Astrocyte (in vitro differentiated cells and primary cell): ENCODE results near the gene MMP7.

ENCODE experiments used
- CTCF ChIP-seq: IDR thresholded peaks from 2 replicates; pipeline ENCODE4 v1.5.1; 2011; ENCODE audit warnings: low read depth, mild to moderate bottlenecking, inconsistent platforms, low read length, moderate library complexity; ENCODE audit not compliant: insufficient read depth
- EZH2 ChIP-seq: IDR thresholded peaks from 2 replicates; pipeline ENCODE4 v1.6.1; 2012; ENCODE audit warnings: mild to moderate bottlenecking, low read length, inconsistent platforms; ENCODE audit not compliant: insufficient read depth

GRCh38 chr11:102472127-102472526, 58.4 kb downstream of the MMP7 start:
- no peak for TF ChIP-seq CTCF
- TF ChIP-seq EZH2, result no peak
